Stimulated activated CD4-positive, alpha-beta T cell treated with anti-CD3 and anti-CD28 coated beads, TNF-alpha, amount 100 ng/mL, for 4 hours (primary cell): Measurements from ENCODE around the gene OR4F17.
"Not testable (repeated sequence)": the region's sequence is repeated elsewhere in the genome, so short reads cannot be mapped to it uniquely, and the experiment has no call there.

Experiments
- DNase-seq, 3 experiments: peaks; one replicate each; pipeline ENCODE4 v3.0.0-alpha.2; 2020; ENCODE audit warnings: low read depth in 3 of 3

Gene OR4F17

GRCh38 chr19:106804-107203, at the start of gene OR4F17:
TSS of gene OR4F17 (plus strand) at chr19:107104. CDS start at chr19:110679, 3,575 bp downstream.
- DNase-seq = not testable (repeated sequence)

GRCh38 chr19:70793-71192, 36.1 kb upstream of the OR4F17 start:
- DNase-seq = peak in 2 of 3 experiments; percentile 6 to 36

- DNase-seq = not testable (repeated sequence)
Observed at GRCh38 chr19:82864-83263, 24.0 kb upstream of the OR4F17 start.

GRCh38 chr19:83626-84025, 23.3 kb upstream of the OR4F17 start:
- not testable (repeated sequence) for DNase-seq

GRCh38 chr19:90678-91077, 16.2 kb upstream of the OR4F17 start:
- not testable (repeated sequence) for DNase-seq

GRCh38 chr19:94794-95193, 12.1 kb upstream of the OR4F17 start:
- not testable (repeated sequence) for DNase-seq

GRCh38 chr19:97647-98046, 9.3 kb upstream of the OR4F17 start:
- DNase-seq = not testable (repeated sequence)

GRCh38 chr19:120443-121140, 13.7 kb downstream of the OR4F17 start:
- not testable (repeated sequence) for DNase-seq
